Globus pallidus (tissue), 1 donor: ENCODE results near the gene DIDO1.

Experiments
- DNase-seq: peaks from one replicate; pipeline ENCODE4 v3.0.0-alpha.2; 2015; ENCODE audit warnings: low spot score

DIDO1 gene

DNA sequence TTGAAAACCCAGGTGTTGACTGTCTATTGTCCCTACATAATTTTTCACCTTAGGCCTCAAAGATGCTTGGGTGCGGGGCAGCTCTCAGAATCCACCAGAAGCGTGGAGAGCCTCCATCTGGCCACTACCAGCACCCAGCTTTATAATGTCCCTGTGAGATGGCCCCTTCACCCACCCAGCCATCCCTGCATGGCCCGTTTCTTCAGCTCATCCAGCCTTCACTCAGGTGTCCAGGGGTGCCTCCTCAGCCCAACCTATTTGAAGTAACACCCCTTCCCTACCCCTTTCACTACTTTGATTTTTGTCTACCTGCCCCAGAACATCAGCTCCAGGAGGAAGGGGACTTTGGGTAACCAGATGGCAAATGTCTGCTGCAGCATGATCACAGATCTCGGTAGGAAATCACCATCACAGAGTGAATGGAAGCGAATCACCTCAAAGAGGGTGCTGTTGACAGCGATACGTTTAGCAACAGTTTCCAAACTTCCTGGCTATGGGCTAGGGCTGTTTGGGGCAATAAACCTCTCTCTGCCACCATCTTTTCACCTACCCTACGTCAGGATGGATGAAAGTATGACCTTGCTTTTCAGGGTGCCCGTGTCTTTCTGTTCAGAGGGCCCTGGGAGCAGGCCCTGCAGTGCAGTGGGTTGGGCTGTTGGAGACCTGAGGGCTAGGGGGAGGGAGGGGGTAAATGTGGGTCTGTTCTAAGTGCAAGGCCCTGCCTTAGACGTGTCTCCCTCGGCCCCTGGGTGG is 25.0 kb upstream of the DIDO1 start:
- DNase-seq: no peak

DNA sequence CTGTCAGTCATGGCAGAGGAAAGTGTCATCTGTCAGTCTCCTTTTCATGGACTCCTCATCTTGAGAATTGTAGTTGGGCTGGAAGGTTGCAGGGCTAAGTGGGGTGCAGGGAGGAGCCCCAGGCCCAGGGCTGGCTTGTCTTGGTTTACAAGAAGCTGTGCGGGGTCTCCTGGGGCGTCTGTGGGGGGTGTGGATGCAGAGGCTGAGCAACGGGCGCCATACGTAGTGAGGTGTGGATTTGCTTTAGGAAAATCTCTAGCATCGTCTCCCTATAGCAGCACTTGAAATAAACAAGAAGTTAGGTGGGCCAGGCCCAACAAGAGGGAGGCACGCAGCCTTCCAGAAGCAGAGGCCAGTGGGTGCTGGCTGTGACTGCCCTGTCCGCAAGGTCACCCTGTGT is 24.4 kb upstream of the DIDO1 start:
- no peak for DNase-seq

DNA sequence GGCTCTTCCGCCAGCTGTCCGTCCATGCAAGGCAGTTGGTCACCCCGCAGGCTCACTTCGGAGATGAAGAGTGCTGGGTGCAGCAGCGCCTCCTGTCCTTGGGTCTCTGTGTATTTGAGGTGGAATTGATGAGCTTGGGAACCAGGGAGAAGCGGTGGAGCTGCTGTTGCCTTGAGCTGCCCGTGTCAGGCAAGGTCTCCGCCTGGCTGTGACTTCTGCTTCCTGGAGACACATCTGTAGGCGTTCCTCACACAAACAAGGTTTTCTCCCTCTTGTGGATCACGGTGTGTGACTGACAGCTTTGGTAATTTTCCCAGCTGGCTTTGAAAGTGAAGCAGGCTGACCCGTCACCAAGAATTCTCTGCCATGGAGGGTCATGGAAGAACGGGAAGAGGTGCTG is 23.7 kb upstream of the DIDO1 start:
- DNase-seq: no peak

DNA sequence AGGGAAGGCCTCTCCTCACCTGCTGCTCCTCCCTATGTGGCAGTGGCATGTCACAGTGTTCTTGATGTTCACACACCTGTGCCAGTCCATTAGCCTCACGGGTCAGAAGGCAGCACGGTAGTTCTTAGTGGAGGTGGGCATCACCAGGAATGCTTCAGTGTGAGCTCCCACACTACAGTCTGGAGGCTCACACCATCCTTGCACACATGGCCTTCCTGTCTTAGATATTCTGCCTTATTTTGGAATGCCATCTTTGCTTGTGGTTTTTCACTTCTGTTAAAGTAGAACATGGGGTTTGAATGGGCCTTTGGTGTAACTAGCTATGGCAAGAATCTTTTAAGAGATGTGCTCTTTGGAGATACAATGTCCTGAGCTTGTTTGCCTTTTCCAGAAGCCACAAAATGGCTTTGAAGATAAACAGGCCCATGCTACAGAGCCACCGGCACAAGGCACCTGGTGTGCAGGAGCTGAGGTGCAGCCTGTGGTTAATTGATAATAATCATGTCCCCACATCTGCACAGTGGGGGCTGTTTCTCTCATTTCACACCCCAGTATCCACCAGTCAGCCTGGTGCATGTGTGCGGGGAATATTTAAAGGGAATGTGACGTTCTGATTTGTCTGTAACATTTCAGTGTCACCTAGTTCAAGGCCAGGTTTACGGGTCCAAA is 23.0 kb upstream of the DIDO1 start:
- no peak for DNase-seq

DNA sequence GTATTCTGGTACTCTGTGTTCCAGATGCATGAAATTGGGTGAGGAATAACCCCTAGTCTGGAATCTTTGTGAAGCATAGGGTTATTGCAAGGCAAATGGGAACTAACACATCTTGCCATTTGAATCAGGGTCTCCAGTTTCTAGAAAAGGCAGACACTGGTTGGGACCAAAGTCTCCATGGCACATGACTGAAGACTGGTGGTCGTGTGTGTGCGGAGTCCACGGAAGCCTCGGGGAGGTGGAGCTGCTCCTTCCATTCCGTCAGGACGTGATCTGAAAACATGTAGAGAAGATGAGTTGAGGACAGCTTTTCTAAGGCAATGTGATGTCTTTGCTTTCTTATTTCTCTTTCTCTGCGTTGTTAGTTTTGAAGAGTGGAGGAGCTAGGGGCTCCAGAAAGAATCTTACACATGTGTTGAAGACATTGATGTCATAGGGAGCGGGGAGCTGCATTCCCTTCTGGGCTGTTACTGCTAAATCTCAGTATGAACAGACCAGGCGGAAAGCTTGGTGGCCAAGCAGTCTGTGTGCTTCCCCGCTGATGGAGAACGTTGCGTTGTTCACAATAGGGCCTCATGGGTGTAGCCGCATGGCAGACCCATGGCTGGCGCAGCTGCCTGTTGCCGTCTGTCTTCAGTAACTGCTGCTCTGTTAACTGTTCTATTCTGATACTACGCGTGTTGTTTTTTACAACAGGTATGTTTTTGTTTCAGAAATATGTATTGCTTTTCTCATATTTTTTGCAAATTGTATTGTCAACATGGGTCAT is 21.4 kb upstream of the DIDO1 start:
- no peak for DNase-seq

DNA sequence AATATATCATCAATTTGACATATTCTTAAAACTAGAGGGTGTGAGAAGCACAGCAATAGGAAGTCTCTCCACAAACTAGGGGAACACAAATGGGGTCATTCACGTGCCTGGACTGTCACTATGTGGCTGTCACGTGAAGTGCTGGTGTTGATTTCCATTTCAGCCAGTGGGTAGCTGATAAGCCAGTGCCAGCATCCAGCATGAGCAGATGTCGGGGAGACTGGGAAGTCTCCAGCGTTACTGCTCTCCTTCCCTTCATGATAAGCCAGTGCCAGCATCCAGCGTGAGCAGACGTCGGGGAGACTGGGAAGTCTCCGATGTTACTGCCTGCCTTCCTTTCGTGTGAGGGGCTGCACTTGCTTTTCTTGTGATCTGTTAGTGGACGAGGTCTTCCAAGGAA is 20.6 kb upstream of the DIDO1 start:
- no peak for DNase-seq

DNA sequence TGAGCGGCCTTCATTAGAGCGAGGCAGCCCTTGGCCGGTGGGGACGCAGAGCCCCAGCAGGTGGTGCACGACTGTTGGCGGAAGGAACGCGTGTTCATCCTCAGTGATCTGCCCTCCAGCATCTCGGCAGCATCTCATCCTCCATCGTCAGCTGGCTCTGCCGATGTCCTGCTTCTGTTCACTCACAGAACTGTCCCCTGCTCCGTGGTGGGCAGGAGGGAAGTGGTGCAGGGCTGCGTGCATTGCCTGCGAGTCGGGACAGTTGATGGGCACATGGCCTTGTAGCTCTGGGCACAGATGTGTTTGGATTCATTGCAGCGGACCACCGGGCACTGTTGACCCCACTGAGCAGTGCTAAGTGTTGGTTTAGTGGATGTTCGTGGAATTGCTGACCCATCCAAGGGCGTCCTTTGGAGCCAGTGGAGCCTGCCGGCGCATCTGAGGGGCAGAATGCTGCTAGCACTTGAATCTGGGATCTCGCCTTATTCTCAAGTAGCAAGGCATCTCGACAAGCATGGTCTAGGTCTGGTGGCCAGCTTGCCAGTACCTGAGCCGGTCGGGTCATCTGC is 19.6 kb upstream of the DIDO1 start:
- DNase-seq: no peak

DNA sequence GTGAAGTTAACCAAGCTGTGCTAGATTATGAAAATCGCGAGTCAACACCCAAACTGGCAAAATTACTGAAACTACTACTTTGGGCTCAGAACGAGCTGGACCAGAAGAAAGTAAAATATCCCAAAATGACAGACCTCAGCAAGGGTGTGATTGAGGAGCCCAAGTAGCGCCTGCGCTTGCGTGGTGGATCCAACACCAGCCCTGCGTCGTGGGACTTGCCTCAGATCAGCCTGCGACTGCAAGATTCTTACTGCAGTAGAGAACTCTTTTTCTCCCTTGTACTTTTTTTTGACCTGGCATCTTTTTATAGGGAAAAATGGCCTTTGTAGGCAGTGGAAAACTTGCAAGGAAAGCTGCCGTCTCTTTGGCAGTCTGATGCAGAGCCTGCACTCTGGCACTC is 18.4 kb upstream of the DIDO1 start:
- DNase-seq: no peak

DNA sequence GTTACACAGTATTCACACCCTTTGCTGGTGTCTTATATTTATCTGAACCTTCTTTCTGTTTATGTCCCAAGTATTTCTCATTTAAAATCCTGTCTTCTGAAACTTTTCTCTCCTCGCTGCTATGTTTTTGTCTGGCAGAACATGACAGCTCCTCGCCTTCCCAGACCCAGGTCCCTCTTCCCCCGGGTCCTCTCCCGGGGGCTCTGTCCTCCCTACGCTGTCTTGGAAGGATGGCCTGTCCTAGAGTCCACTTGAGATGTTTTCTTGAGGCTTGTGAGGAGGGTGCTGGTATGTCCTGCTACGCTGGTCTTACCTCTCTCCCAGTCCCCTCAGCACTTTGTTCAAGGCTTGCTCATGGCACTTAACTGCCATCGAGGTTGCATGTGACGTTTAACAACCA is 17.9 kb upstream of the DIDO1 start:
- no peak for DNase-seq

DNA sequence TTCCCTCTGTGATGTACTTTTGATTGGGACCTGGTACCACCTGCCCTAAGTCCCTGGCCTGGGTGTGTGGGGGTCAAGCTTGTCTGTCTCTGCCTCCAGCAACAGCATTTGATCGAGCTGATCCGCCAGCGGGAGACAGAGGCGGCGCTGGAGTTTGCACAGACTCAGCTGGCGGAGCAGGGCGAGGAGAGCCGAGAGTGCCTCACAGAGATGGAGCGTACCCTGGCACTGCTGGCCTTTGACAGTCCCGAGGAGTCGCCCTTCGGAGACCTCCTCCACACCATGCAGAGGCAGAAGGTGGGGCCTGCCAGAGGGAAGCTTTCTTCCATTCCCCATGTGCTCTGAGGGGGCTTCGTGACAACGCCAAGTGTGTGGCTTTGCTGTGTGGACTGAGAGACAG is 17.1 kb upstream of the DIDO1 start:
- DNase-seq: no peak

DNA sequence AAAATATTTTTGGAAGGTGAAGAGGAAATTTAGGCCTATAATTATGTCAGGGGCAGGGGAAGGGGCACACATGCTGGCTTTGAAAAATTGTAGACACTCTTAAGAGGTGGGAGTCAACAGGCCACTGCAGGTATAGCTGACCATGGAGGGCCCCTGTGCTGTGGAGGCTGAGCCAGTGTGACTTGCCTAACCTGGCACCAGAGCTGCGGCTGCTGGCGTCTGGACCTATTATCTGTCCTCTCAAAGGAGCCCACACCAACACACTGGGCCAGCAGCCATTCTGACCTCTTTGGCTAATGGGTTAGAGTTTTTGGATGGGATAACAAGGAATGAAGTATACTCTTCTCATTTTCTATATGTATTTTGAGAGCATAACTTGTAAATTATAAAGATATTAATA is 16.2 kb upstream of the DIDO1 start:
- no peak for DNase-seq

DNA sequence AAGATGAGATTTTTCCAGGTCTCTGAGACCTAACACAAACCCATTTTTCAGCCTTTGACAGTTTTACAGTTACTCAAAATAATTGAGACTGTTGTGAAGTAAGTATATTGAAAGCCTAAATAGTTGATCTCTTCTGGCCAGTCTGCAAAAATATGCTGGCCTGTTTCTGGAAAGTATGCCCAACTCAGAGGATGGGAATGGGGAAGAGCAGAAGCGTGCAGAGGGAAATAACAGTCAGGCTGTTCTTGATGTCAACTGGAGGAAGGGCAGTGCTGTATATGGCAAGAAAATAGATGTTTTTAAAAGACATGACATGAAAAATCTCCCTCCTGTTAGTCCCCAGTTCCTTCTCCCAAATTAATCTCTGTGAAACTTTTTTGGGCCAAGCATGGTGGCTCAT is 15.5 kb upstream of the DIDO1 start:
- no peak for DNase-seq

DNA sequence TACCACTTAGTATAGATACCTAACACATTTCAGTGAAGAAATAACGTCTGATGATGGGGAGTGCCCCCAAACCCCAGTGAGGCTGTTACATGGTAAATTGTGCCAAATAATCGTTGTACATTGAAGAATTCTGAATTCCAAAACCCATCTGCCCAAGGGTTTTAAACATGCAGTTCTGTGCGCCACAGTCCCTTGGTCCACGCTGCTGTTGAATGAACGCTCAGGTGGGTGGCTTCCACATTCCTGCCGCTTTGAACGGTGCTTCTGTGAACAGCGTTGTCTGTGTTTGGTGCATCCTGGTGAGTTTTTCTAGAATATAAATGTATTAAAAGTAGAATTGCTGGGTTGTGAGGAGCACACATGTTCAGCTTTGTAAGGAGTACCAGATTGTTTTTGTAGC is 14.6 kb upstream of the DIDO1 start:
- no peak for DNase-seq

DNA sequence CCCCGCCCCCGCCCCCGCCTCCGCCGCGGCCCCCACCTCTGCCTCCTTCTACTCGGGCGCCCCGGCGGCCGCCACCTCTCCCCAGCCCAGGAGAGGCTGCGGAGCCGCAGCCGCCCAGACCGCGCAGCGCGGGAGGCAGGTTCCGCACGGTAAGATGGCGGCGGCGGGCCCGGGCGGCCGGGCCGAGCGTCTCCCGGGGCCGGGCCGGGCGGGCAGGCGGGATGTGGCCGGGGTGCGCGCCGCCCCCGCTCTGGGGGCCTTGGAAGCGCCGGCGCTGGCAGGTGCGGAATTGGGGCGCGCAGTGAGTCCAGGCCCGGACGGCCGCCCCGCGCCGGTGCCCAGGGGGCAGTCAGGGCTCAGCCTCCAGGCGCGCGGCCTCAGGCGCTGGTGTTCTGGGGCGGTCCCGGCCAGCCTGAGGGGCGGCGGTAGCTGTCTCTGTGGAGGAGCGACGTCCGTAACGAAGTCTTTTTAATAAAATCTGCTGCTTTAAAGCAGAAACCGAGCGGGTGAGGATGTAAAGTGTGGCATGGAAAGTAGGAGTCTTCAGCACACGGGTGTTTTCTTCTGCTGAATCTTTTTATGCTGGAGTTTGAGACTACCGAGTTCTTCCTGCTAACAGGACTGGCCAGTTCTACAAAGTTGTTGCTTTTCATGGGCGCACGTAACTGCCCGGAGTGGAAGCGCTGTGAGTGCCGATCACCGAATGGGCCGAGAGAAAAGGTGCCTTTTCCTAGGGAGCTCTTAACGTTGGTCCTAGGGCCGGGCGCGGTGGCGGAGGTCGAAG is 12.0 kb upstream of the DIDO1 start, which contains the start of gene GID8:
GID8 (plus strand) TSS at position 43 of the 784 bp plus-strand sequence. CDS start 3,356 bp downstream, outside the sequence.
- DNase-seq: peak; percentile 27

DNA sequence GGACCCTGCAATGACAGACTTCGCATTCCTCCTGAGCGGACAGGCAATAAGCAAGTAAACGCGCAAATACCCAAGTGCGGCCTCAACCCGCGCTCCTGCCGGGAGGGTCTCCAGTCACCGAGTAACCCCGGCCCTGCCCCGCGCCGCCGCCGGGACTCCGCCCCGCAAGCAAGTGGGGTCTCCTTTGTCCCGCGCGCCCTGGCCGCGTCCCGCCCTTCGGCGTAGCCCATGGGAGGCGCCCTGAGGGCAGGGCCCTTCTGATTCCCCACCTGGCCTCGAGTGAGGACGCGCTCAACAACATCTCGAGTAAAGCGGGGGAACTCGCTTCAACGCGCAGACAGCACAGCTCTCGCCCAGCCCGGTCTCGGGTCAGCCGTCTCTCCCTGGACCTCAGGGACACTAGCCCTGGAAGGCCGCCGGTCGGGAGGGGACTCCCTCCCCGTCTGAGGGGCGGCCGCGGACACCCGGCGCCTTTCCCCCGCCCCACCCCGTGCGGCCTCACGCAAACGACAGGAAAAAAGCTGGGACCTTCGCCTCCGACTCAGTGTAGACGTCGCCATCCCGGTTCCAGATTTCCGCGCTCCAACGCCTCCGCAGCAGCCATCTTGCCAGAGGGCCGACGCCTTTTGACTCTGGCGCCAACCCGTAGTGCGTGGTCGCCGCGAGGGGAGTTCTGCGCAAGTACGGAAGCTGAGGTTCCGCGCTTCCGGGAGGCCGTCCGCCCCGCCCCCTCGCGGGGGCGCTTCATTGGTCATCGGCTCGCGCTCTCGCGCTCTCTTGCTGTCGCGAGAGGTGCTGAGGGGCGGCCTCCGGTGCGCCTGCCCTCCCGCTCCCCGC is 11.2 kb upstream of the DIDO1 start:
- peak; percentile 90 for DNase-seq

DNA sequence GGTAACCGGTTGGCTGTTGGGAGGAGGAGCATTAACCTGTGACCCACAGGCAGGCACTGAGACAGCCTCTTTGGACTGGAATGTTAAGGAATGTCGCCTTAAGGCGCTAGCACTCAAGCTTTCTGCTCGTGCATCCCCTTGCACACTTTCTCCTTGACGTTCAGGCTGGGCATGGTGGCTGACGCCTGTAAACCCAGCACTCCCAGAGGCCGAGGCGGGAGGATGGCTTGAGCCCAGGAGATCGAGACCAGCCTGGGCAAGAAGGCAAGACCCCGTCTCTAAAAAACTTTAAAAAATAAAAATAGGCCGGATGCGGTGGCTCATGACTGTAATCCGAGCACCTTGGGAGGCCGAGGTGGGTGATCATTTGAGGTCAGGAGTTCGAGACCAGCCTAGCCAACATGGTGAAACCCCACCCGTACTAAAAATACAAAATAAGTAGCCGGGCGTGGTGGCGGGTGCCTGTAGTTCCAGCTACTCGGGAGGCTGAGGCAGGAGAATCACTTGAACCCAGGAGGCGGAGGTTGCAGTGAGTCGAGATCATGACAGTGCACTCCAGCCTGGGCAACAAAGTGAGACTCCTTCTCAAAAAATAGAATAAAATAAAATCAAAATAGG is 9.8 kb upstream of the DIDO1 start:
- DNase-seq: no peak

DNA sequence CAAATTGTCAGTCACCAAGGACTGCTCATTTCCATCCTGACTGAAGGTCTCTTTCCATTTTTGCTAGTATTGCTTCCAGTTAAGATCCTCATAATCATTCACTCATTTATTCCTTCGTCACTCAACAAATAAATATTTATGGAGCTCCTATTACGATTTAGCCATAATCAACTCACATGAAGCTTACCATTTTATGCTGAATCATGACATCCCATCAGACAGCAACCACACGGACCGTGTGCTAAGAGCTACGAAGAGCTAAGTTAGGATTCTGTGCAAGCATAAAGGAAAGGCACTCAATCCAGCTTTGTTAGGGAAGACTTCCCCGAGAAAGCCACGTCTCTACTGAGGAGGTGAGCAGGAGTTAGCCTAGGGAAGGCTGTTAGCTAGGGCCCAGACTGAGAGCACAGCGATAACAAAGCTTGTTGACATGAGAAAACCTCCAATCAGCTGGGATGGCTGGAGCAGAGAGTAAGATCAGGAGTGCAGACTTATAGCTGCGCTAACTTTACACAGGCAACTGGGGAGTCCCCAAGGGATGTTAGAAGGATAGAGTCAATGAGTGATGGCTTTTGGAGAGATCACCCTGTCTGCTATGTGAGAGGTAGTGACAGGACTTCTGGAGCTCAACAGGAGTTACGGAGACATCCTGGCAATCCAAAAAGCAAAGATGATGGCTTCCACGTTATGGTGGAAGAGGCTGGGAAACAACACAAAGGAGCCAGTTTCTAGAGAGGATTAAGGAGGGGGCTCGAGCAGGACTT is 9.1 kb upstream of the DIDO1 start:
- DNase-seq: no peak

DNA sequence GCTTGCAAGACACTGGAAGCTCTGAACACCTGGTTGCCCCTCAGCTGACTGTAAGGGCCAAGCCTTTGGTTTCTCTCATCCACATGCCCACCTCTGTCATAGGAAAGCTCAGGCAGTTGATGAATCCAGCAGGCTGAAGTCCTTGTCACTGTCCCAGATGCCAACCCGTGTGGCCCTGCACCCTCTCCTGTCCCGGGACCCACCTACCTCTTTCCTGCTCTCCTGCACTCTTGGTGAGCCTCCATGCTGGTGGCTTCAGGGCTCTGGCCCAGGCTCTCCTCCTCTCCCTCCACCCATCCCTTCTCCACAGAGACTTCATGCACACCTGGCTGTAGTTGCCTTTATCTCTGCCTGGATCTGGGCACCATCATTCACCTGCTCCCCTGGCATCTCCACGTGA is 7.7 kb upstream of the DIDO1 start:
- no peak for DNase-seq

DNA sequence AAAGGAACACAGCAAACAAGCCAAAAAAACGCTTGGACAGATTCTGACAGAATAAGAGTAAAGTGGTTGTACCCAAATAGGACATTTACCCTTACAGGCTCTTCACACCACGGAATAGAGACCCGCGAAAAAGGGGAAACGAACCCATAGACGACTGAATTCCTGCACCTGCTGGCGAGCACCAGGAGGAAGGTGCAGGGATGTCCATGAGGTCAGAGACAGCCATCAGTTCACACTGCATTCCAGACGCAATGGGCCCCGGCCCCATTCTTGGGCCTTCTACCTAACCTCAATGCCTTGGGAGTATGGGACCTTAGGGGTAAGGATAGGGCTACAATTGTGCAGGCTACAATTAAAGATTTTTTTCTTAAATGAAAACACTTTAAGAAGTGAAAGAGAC is 5.2 kb upstream of the DIDO1 start:
- DNase-seq: no peak

DNA sequence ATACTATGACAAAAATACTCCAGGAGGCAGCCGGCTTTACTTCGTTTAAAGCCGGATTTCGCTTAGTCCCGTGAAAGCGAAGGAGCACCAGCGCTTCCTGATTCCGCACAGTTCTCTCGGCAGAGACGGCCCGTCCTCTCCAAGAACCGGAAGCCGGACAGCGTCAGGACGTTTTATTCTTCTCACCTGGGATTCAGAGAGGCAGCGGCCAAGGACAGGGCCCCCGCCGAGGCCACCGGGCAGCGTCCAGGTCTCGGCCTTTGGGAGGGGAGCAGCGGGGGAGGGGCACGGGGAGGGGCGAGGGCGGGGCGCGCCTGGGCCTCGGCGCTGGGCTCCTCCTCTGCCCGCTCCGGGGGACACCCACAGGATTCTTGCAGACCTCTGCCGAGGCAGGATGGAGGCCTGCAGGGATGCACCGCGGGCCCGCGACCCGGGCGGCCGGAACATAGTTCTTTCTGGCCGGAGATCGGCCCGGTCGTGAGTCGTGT is 2.8 kb upstream of the DIDO1 start:
- DNase-seq: peak; percentile 25
